GM23338 (cell line): ENCODE data around the gene EPB41L4A. TPM values are rescaled to one million over a fixed set of nuclear protein-coding genes. Genes with fewer than 3 reads are reported as not detected.

ENCODE experiments used
- ATAC-seq: fragments of 200-7000 bp; cut with Tn5 transposase; 3 replicates; pipeline ENCODE4 v1.9.1; 2020
- DNase-seq: peaks from one replicate; pipeline ENCODE4 v3.0.0-alpha.2; 2015; ENCODE audit warnings: low spot score
- H2AFZ ChIP-seq: fragments of 200-600 bp; sonication (generic); 2 replicates; pipeline ENCODE4 v1.8.0; 2016; ENCODE audit warnings: antibody characterized with exemption, mild to moderate bottlenecking, moderate library complexity
- H3F3A ChIP-seq: fragments of 200-600 bp; sonication (generic); replicated peaks from 2 replicates; pipeline ENCODE4 v1.8.0; 2017; ENCODE audit warnings: antibody characterized with exemption, mixed run types, low read depth
- H3K27ac ChIP-seq: fragments of 200-600 bp; sonication (generic); 2 replicates; pipeline ENCODE4 v1.6.1; 2016; ENCODE audit warnings: low read depth
- H3K27me3 ChIP-seq: fragments of 200-600 bp; sonication (generic); 2 replicates; pipeline ENCODE4 v1.8.0; 2016; ENCODE audit warnings: mild to moderate bottlenecking, mixed run types, moderate library complexity; ENCODE audit not compliant: insufficient read depth
- H3K36me3 ChIP-seq: fragments of 200-600 bp; sonication (generic); 2 replicates; pipeline ENCODE4 v1.8.0; 2016; ENCODE audit warnings: mild to moderate bottlenecking; ENCODE audit not compliant: insufficient read depth
- H3K4me1 ChIP-seq: fragments of 200-600 bp; sonication (generic); 2 replicates; pipeline ENCODE4 v1.8.0; 2016; ENCODE audit warnings: mild to moderate bottlenecking, moderate library complexity; ENCODE audit not compliant: insufficient read depth
- H3K4me2 ChIP-seq: fragments of 200-600 bp; sonication (generic); 2 replicates; pipeline ENCODE4 v1.7.1; 2017; ENCODE audit warnings: mixed run types
- H3K4me3 ChIP-seq: fragments of 200-600 bp; sonication (generic); 2 replicates; pipeline ENCODE4 v1.6.1; 2016; ENCODE audit warnings: mixed run types
- H3K79me2 ChIP-seq: fragments of 200-600 bp; sonication (generic); replicated peaks from 2 replicates; pipeline ENCODE4 v1.8.0; 2017; ENCODE audit warnings: mild to moderate bottlenecking; ENCODE audit not compliant: insufficient read depth
- H3K9me2 ChIP-seq: fragments of 200-600 bp; sonication (generic); 2 replicates; pipeline ENCODE4 v1.8.0; 2017; ENCODE audit not compliant: insufficient read depth
- H4K20me1 ChIP-seq: fragments of 200-600 bp; sonication (generic); replicated peaks from 2 replicates; pipeline ENCODE4 v1.8.0; 2017; ENCODE audit warnings: mild to moderate bottlenecking; ENCODE audit not compliant: insufficient read depth
- H3K27ac Mint-ChIP-seq: 2 replicates; pipeline ENCODE4 v1.8.0; 2020; ENCODE audit warnings: inconsistent platforms, mild to moderate bottlenecking, moderate library complexity, mixed read lengths
- H3K27me3 Mint-ChIP-seq: 3 replicates; pipeline ENCODE4 v1.8.0; 2022; ENCODE audit warnings: low read depth, mild to moderate bottlenecking, moderate library complexity, mixed read lengths, inconsistent platforms; ENCODE audit not compliant: insufficient read depth, poor library complexity
- H3K36me3 Mint-ChIP-seq: 3 replicates; pipeline ENCODE4 v1.8.0; 2021; ENCODE audit warnings: low read depth, mild to moderate bottlenecking, inconsistent platforms, moderate library complexity, mixed read lengths
- H3K4me1 Mint-ChIP-seq: 3 replicates; pipeline ENCODE4 v1.8.0; 2020; ENCODE audit warnings: mild to moderate bottlenecking, inconsistent platforms, mixed read lengths
- H3K4me3 Mint-ChIP-seq: 3 replicates; pipeline ENCODE4 v1.8.0; 2021; ENCODE audit warnings: moderate library complexity, mild to moderate bottlenecking, inconsistent platforms, mixed read lengths
- H3K9me3 Mint-ChIP-seq: 3 replicates; pipeline ENCODE4 v1.8.0; 2020; ENCODE audit warnings: moderate library complexity, mild to moderate bottlenecking, inconsistent platforms, mixed read lengths
- EZH2 ChIP-seq: fragments of 200-600 bp; sonication (generic); IDR thresholded peaks from one replicate; pipeline ENCODE4 v1.8.0; 2017; ENCODE audit warnings: antibody characterized with exemption, mild to moderate bottlenecking, low read depth; ENCODE audit not compliant: unreplicated experiment
- EZH2phosphoT487 ChIP-seq: fragments of 200-600 bp; sonication (generic); IDR thresholded peaks from one replicate; pipeline ENCODE4 v1.8.1; 2018; ENCODE audit warnings: antibody characterized with exemption; ENCODE audit not compliant: unreplicated experiment
- JUNB ChIP-seq: IDR thresholded peaks from one replicate; pipeline ENCODE4 v1.6.1; 2016; ENCODE audit warnings: antibody characterized with exemption; ENCODE audit not compliant: unreplicated experiment
- NANOG ChIP-seq: IDR thresholded peaks from 2 replicates; pipeline ENCODE4 v1.6.1; 2016; ENCODE audit warnings: antibody characterized with exemption, borderline replicate concordance
- POLR2AphosphoS5 ChIP-seq: IDR thresholded peaks from 2 replicates; pipeline ENCODE4 v1.6.1; 2016; ENCODE audit warnings: antibody characterized with exemption, low read depth
- STAT1 ChIP-seq: IDR thresholded peaks from one replicate; pipeline ENCODE4 v1.6.1; 2016; ENCODE audit warnings: antibody characterized with exemption; ENCODE audit not compliant: unreplicated experiment
- ZNF114 ChIP-seq: fragments of 250-450 bp; sonication (Bioruptor Pico); IDR thresholded peaks from 2 replicates; pipeline ENCODE4 v1.5.0; 2020; ENCODE audit warnings: mild to moderate bottlenecking, moderate library complexity
- ZNF331 ChIP-seq: fragments of 250-450 bp; sonication (Bioruptor Pico); IDR thresholded peaks from 2 replicates; pipeline ENCODE4 v1.5.0; 2020; ENCODE audit warnings: low read depth, mild to moderate bottlenecking, moderate library complexity
- polyA plus RNA-seq: library from polyadenylated mRNA; unstranded; fragments of >200 nt; fragmentation: Nextera tagmentation; extraction: Ambion mirVana; gene quantifications from 2 replicates; pipeline ENCODE4 v1.2.1, GENCODE V29; 2016
- total RNA-seq: library from RNA; depleted of rRNA; stranded (reverse); fragments of >200 nt; shearing (Covaris generic); gene quantifications from 2 replicates; pipeline ENCODE4 v1.2.3, GENCODE V29; 2014
- TF ChIP-seq, protein P1 (sequence below), 2 experiments: fragments of 200-600 bp in 1 of 2; sonication (generic) in 1 of 2; conservative IDR thresholded peaks; 2 replicates each; pipeline versions ENCODE4 v1.5.1 to v1.6.1; 2016 to 2017; ENCODE audit warnings: antibody characterized with exemption in 2 of 2, low read depth in 2 of 2, mild to moderate bottlenecking in 2 of 2, moderate library complexity in 1 of 2
- TF ChIP-seq, protein P2 (sequence below): IDR thresholded peaks from 2 replicates; pipeline ENCODE4 v1.6.1; 2016; ENCODE audit warnings: antibody characterized with exemption
- TF ChIP-seq, protein P3 (sequence below): IDR thresholded peaks from one replicate; pipeline ENCODE4 v1.6.1; 2018; ENCODE audit warnings: antibody characterized with exemption; ENCODE audit not compliant: unreplicated experiment

The EPB41L4A gene
- total and polyA plus RNA-seq, 2 experiments from 2014 or later: 5.7 to 6.0 TPM

DNA sequence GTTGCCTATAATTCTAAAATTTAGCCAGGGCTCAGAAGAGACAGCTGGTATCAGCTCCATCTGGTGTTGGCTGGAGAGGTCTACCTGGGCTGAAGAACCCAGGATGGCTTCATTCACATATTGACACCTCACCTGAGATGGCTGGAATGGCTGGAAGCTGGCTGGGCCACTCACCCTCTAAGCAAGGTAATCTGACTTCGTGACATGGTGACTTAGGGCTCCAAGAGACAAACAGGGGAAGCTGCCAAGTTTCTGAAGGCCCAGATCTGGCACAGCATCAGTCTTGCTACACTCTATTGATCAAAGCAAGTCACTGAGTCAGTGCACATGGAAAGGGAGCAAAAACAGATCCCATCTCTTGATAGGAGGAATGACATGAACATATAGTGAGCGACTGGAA is 102.3 kb downstream of the EPB41L4A start:
- no peak overlapping the region for H3K27ac Mint-ChIP-seq
- H3K4me1 Mint-ChIP-seq: peaks cover 21% of the 10 kb centered on the region; the same call in 2 of the 3 replicates
- Histone ChIP-seq H3F3A (no peaks in the 10 kb centered on the region), H3K79me2 (no peaks in the 10 kb centered on the region), H3K27ac (no peak overlapping the region), H2AFZ (no peak overlapping the region), H3K27me3 (no peaks in the 10 kb centered on the region), H3K4me2 (no peak overlapping the region), H3K36me3 (no peaks in the 10 kb centered on the region), H3K9me2 (no peaks in the 10 kb centered on the region; the same call in 1 of the 2 replicates), H4K20me1 (no peaks in the 10 kb centered on the region), H3K4me1 (peaks cover 7% of the 10 kb centered on the region), H3K4me3 (no peak overlapping the region)
- no peaks in the 10 kb centered on the region for H3K27me3 Mint-ChIP-seq
- no peak for ATAC-seq
- TF ChIP-seq, protein P1, sequence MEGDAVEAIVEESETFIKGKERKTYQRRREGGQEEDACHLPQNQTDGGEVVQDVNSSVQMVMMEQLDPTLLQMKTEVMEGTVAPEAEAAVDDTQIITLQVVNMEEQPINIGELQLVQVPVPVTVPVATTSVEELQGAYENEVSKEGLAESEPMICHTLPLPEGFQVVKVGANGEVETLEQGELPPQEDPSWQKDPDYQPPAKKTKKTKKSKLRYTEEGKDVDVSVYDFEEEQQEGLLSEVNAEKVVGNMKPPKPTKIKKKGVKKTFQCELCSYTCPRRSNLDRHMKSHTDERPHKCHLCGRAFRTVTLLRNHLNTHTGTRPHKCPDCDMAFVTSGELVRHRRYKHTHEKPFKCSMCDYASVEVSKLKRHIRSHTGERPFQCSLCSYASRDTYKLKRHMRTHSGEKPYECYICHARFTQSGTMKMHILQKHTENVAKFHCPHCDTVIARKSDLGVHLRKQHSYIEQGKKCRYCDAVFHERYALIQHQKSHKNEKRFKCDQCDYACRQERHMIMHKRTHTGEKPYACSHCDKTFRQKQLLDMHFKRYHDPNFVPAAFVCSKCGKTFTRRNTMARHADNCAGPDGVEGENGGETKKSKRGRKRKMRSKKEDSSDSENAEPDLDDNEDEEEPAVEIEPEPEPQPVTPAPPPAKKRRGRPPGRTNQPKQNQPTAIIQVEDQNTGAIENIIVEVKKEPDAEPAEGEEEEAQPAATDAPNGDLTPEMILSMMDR (conservative IDR thresholded peaks at IDR 0.05; ENCODE audit: low read depth in 2 of 2): no peak
- TF ChIP-seq, protein P2, sequence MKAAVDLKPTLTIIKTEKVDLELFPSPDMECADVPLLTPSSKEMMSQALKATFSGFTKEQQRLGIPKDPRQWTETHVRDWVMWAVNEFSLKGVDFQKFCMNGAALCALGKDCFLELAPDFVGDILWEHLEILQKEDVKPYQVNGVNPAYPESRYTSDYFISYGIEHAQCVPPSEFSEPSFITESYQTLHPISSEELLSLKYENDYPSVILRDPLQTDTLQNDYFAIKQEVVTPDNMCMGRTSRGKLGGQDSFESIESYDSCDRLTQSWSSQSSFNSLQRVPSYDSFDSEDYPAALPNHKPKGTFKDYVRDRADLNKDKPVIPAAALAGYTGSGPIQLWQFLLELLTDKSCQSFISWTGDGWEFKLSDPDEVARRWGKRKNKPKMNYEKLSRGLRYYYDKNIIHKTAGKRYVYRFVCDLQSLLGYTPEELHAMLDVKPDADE: no peak
- TF ChIP-seq NANOG (no peak), STAT1 (no peak), ZNF114 (CRISPR knock-in tag) (no peak), EZH2phosphoT487 (no peak), POLR2AphosphoS5 (no peak)
- H3K4me3 Mint-ChIP-seq: no peak overlapping the region
- no peak for DNase-seq
- no peaks in the 10 kb centered on the region for H3K36me3 Mint-ChIP-seq
- no peaks in the 10 kb centered on the region for H3K9me3 Mint-ChIP-seq

DNA sequence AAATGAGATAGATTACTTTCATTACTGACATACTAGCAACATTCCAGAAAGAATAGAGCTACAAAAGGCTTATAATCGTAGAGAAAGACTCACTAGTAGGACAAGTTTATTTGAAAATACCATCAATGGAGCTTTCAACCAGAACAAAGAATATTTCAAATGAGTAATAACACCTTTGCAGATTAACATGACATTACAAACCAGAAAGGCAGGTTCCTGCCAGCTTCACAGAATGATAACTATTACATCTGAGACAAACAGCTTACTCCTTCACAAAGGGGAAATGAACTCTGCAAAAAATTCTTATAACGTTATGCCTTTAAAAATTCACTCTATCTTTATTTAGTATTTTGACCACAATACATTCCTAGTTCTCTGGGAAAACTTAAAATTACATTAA is 103.1 kb downstream of the EPB41L4A start:
- ATAC-seq: no peak
- Mint-ChIP-seq H3K27ac (no peak overlapping the region), H3K4me1 (peaks cover 23% of the 10 kb centered on the region; the same call in 2 of the 3 replicates)

More for the DNA sequence above, 103.1 kb downstream of the EPB41L4A start:
- Histone ChIP-seq H3K27me3 (no peaks in the 10 kb centered on the region), H3K9me2 (no peaks in the 10 kb centered on the region; the same call in 1 of the 2 replicates), H3K36me3 (no peaks in the 10 kb centered on the region), H3K4me2 (peak overlapping the region; percentile 3; the same call in 1 of the 2 replicates), H3K79me2 (no peaks in the 10 kb centered on the region), H4K20me1 (no peaks in the 10 kb centered on the region), H3K27ac (no peak overlapping the region), H3F3A (no peaks in the 10 kb centered on the region), H2AFZ (no peak overlapping the region), H3K4me3 (no peak overlapping the region), H3K4me1 (peaks cover 8% of the 10 kb centered on the region)
- Mint-ChIP-seq H3K27me3 (no peaks in the 10 kb centered on the region), H3K36me3 (no peaks in the 10 kb centered on the region), H3K9me3 (no peaks in the 10 kb centered on the region), H3K4me3 (no peak overlapping the region)
- DNase-seq: no peak
- TF ChIP-seq, protein P3, sequence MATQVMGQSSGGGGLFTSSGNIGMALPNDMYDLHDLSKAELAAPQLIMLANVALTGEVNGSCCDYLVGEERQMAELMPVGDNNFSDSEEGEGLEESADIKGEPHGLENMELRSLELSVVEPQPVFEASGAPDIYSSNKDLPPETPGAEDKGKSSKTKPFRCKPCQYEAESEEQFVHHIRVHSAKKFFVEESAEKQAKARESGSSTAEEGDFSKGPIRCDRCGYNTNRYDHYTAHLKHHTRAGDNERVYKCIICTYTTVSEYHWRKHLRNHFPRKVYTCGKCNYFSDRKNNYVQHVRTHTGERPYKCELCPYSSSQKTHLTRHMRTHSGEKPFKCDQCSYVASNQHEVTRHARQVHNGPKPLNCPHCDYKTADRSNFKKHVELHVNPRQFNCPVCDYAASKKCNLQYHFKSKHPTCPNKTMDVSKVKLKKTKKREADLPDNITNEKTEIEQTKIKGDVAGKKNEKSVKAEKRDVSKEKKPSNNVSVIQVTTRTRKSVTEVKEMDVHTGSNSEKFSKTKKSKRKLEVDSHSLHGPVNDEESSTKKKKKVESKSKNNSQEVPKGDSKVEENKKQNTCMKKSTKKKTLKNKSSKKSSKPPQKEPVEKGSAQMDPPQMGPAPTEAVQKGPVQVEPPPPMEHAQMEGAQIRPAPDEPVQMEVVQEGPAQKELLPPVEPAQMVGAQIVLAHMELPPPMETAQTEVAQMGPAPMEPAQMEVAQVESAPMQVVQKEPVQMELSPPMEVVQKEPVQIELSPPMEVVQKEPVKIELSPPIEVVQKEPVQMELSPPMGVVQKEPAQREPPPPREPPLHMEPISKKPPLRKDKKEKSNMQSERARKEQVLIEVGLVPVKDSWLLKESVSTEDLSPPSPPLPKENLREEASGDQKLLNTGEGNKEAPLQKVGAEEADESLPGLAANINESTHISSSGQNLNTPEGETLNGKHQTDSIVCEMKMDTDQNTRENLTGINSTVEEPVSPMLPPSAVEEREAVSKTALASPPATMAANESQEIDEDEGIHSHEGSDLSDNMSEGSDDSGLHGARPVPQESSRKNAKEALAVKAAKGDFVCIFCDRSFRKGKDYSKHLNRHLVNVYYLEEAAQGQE: no peak
- no peak for TF ChIP-seq STAT1
- no peak for TF ChIP-seq ZNF331
- TF ChIP-seq, protein P2: no peak
- no peak for TF ChIP-seq JUNB
- no peak for TF ChIP-seq POLR2AphosphoS5
- no peak for TF ChIP-seq EZH2
- TF ChIP-seq NANOG: no peak
- TF ChIP-seq, protein P1 (conservative IDR thresholded peaks at IDR 0.05; ENCODE audit: low read depth in 2 of 2): no peak
